ENCODE data around the gene FHOD3.

The FHOD3 gene

DNA sequence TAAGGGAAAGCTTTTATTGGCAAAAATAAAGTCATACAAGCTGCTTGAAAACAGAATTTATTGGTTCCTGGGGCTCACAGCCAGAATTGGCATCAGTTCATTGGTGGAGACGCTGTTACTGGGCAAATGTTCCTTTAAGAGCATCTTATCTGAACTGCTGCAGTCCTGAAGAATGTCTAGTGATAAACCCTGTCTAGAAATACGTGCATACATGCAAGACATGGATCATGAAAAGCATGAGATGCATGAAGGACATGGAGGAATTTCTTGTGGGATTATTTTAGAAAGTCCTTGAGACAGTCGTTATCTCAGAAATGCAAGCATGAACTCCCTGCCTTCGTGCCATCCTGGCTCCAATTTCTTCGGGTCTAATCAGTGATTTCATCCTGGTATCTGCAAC is 32.5 kb upstream of the FHOD3 start:
- TF ChIP-seq, protein P1, sequence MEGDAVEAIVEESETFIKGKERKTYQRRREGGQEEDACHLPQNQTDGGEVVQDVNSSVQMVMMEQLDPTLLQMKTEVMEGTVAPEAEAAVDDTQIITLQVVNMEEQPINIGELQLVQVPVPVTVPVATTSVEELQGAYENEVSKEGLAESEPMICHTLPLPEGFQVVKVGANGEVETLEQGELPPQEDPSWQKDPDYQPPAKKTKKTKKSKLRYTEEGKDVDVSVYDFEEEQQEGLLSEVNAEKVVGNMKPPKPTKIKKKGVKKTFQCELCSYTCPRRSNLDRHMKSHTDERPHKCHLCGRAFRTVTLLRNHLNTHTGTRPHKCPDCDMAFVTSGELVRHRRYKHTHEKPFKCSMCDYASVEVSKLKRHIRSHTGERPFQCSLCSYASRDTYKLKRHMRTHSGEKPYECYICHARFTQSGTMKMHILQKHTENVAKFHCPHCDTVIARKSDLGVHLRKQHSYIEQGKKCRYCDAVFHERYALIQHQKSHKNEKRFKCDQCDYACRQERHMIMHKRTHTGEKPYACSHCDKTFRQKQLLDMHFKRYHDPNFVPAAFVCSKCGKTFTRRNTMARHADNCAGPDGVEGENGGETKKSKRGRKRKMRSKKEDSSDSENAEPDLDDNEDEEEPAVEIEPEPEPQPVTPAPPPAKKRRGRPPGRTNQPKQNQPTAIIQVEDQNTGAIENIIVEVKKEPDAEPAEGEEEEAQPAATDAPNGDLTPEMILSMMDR (IDR thresholded peaks at IDR 0.05), result no peak
- no peak for DNase-seq (ENCODE audit: low spot score)
- Histone ChIP-seq H3K27ac (no peak overlapping the region), H3K4me3 (no peak overlapping the region)

- DNase-seq (ENCODE audit: low spot score), result no peak
- TF ChIP-seq, protein P1 (IDR thresholded peaks at IDR 0.05), result no peak
- no peak overlapping the region for H3K27ac ChIP-seq
Observed at GRCh38 chr18:36269157-36269556, 28.4 kb upstream of the FHOD3 start.

DNA sequence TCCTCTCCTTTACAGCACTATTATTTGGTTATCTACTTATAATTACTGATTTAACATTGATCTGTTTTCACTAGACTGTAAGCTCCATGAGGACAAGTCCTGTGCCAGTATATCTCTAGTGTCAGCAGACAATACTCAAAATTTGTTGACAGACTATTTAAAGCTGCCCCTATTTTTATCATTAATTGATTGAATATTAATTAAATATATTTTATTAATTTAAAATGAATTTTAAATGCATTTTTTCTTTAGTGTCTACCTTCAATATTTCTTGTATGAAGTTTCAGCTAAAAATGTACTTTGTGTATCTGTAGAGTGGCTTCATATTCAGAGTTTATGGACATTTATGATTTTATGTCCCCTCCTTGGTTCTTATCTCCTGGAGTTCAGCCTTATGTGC is 26.4 kb upstream of the FHOD3 start:
- TF ChIP-seq, protein P1 (IDR thresholded peaks at IDR 0.05), result no peak

More at GRCh38 chr18:36269157-36269556, 28.4 kb upstream of the FHOD3 start:
- no peak overlapping the region for H3K4me3 ChIP-seq

DNA sequence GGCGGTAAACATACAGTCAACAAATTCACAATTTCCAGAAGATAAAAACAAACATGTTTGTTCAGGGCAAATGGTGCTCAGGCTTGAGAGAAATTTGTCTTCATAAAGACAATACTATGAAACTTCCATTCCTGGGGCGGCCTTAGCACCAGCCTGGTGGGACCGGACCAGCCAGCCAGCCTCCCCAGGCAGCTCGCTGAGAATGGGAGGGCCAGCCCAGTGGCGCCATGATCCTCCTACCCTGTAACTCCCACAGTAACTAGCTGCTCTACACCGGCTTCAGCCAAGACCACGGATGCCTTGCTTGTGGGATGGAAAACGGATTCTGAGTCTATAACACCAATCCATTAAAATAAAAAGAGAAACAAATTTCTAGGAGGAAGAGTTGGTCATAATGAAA is 24.2 kb upstream of the FHOD3 start:
- H3K4me3 ChIP-seq, result no peak overlapping the region
- DNase-seq (ENCODE audit: low spot score), result no peak
- TF ChIP-seq, protein P1 (IDR thresholded peaks at IDR 0.05), result no peak
- no peak overlapping the region for H3K27ac ChIP-seq

More for the DNA sequence above, 26.4 kb upstream of the FHOD3 start:
- no peak overlapping the region for H3K27ac ChIP-seq
- no peak overlapping the region for H3K4me3 ChIP-seq
- no peak for DNase-seq (ENCODE audit: low spot score)

- no peak for DNase-seq (ENCODE audit: low spot score)
- TF ChIP-seq, protein P1 (IDR thresholded peaks at IDR 0.05), result no peak
- Histone ChIP-seq H3K4me3 (no peak overlapping the region), H3K27ac (no peak overlapping the region)
Observed at GRCh38 chr18:36274083-36274715, 23.3 kb upstream of the FHOD3 start.

GRCh38 chr18:36275561-36275960 is 22.0 kb upstream of the FHOD3 start:
- TF ChIP-seq, protein P1 (IDR thresholded peaks at IDR 0.05), result no peak
- Histone ChIP-seq H3K4me3 (no peak overlapping the region), H3K27ac (no peak overlapping the region)
- DNase-seq (ENCODE audit: low spot score), result no peak

DNA sequence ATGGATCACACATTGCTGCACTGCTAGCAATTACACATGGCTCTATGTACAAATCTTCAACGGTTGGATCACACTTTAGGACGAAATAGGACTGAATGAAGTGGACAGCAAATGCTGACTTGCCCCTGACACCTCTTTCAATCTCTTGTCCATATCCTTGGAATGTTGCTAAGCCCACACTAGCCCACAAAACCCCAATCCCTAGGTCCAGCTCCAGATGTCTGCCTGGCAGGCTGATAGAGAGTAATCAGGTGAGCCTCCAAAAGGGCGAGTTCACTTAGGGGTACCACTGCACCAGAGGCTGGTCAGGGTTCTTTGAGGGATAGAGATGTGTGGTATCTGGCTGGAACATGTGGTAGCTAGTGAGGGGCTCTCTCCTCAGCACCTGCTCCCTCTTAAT is 18.5 kb upstream of the FHOD3 start:
- no peak overlapping the region for H3K27ac ChIP-seq
- TF ChIP-seq, protein P1 (IDR thresholded peaks at IDR 0.05), result no peak
- no peak for DNase-seq (ENCODE audit: low spot score)
- no peak overlapping the region for H3K4me3 ChIP-seq

Data from coronary artery (tissue), 2 donors.